ENCODE measurements around the gene LDB2. TPM values are rescaled to one million over a fixed set of nuclear protein-coding genes. Genes with fewer than 3 reads are reported as not detected.

LDB2 gene
- total RNA-seq, 4 donors from 2014 or later = 16.2 to 31.7 (median 22.4) TPM

GRCh38 chr4:16896881-16897750 lies 1.3 kb downstream of the LDB2 start:
- H3K4me3 ChIP-seq = peak overlapping the region; percentile 46 to 65 (median 56)
- H3K27ac ChIP-seq (replicated peaks in 1 of 4) = peak overlapping the region; percentile 58 to 72 (median 64)
- 17% methylated on average over 7 of the region's 7 CpGs for WGBS
- H3K9me3 ChIP-seq = no peaks in the 10 kb centered on the region
- H3K27me3 ChIP-seq = peaks cover 0 to 10% (median 0%) of the 10 kb centered on the region in 4 donors
- intact Hi-C loops (cut with DNase I) = loop anchor here (5.0 kb wide), 1 partner anchor 75 kb away; no protein-coding TSS in a partner anchor
- no peak for DNase-seq (ENCODE audit: extremely low spot score)
- H3K4me1 ChIP-seq = peaks cover 0 to 39% (median 15%) of the 10 kb centered on the region in 4 donors
- no peaks in the 10 kb centered on the region for H3K36me3 ChIP-seq
- TF ChIP-seq CTCF (IDR thresholded peaks at IDR 0.05) (no peak), EP300 (IDR thresholded peaks at IDR 0.05) (no peak), POLR2AphosphoS5 (IDR thresholded peaks at IDR 0.05) (no peak), POLR2A (IDR thresholded peaks at IDR 0.05; ENCODE audit: low read depth) (no peak)

- TF ChIP-seq POLR2A (IDR thresholded peaks at IDR 0.05; ENCODE audit: low read depth) (no peak), EP300 (IDR thresholded peaks at IDR 0.05) (no peak), CTCF (IDR thresholded peaks at IDR 0.05) (no peak), POLR2AphosphoS5 (IDR thresholded peaks at IDR 0.05) (no peak)
- Histone ChIP-seq H3K4me3 (peak overlapping the region in 1 of 4 donors; percentile 2), H3K36me3 (no peaks in the 10 kb centered on the region), H3K4me1 (peaks cover 0 to 32% (median 20%) of the 10 kb centered on the region in 4 donors), H3K9me3 (no peaks in the 10 kb centered on the region), H3K27me3 (peaks cover 0 to 10% (median 0%) of the 10 kb centered on the region in 4 donors), H3K27ac (replicated peaks in 1 of 4) (peak overlapping the region in 1 of 4 donors; percentile 5)
- intact Hi-C loops (cut with DNase I) = no loop called here
- WGBS = 95% methylated on average over 1 of the region's 1 CpG
- no peak for DNase-seq (ENCODE audit: extremely low spot score)
Observed at GRCh38 chr4:16894406-16894805, 4.0 kb downstream of the LDB2 start.

DNA sequence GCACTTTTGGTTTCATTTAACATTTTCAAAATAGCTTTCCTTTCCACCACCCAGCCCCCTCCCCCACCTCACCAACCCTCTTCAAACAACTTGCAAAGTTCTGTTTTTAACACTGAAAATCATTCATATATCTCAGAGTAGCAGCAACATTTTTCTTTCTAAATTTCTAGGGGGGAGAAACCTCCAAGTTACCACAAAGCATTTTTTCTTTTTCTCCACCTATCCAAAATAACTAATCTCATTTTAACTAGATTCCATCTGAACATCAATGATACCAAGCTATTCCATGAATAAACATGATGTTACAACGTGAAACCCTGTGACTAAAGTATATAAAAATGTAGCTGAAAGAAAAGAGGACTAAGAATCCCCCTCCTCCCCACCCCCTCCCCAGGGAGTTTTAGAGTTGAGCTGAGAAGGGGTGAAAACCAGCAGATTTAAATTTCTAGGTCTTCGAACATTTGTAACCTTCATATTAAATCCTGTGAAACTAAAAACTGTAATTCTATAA lies 5.2 kb downstream of the LDB2 start:
- 29% methylated on average over 2 of the region's 2 CpGs for WGBS
- Histone ChIP-seq H3K36me3 (peaks cover 0 to under 1% (median 0%) of the 10 kb centered on the region in 4 donors), H3K9me3 (no peaks in the 10 kb centered on the region), H3K4me1 (peaks cover 0 to 25% (median 16%) of the 10 kb centered on the region in 4 donors), H3K27ac (replicated peaks in 1 of 4) (peak overlapping the region in 3 of 4 donors; percentile 8 to 41 (median 29)), H3K4me3 (peak overlapping the region; percentile 15 to 27 (median 24)), H3K27me3 (peaks cover 0 to 10% (median 0%) of the 10 kb centered on the region in 4 donors)
- TF ChIP-seq CTCF (IDR thresholded peaks at IDR 0.05) = no peak
- TF ChIP-seq EP300 (IDR thresholded peaks at IDR 0.05) = no peak
- no peak for TF ChIP-seq POLR2A (IDR thresholded peaks at IDR 0.05; ENCODE audit: low read depth)
- no peak for TF ChIP-seq POLR2AphosphoS5 (IDR thresholded peaks at IDR 0.05)
- DNase-seq (ENCODE audit: extremely low spot score) = no peak
- intact Hi-C loops (cut with DNase I) = no loop called here

- WGBS = 75% methylated on average over 2 of the region's 2 CpGs
- intact Hi-C loops (cut with DNase I) = no loop called here
- TF ChIP-seq POLR2A (IDR thresholded peaks at IDR 0.05; ENCODE audit: low read depth) (no peak), EP300 (IDR thresholded peaks at IDR 0.05) (no peak), CTCF (IDR thresholded peaks at IDR 0.05) (no peak), POLR2AphosphoS5 (IDR thresholded peaks at IDR 0.05) (no peak)
- peaks cover 0 to 6% (median 0%) of the 10 kb centered on the region in 4 donors for H3K27me3 ChIP-seq
- no peak overlapping the region for H3K27ac ChIP-seq (replicated peaks in 1 of 4)
- DNase-seq (ENCODE audit: extremely low spot score) = no peak
- no peaks in the 10 kb centered on the region for H3K9me3 ChIP-seq
- peaks cover 0 to 5% (median 2%) of the 10 kb centered on the region in 4 donors for H3K36me3 ChIP-seq
- H3K4me3 ChIP-seq = no peak overlapping the region
- H3K4me1 ChIP-seq = peaks cover 0 to 6% (median 4%) of the 10 kb centered on the region in 4 donors
Observed at GRCh38 chr4:16890651-16891050, 7.8 kb downstream of the LDB2 start.
